H1 (cell line): ENCODE measurements around the gene EIF4EBP3. TPM values are rescaled to one million over a fixed set of nuclear protein-coding genes. Genes with fewer than 3 reads are reported as not detected.

Experiments used
- CTCF ChIA-PET: fragments of 300-600 bp; sonication (Branson Sonifier 250); formaldehyde crosslinking; loops from one replicate; lab custom pipeline; 2021; ENCODE audit not compliant: partially characterized antibody; lab: Charles Lee
- POLR2A ChIA-PET: fragments of 300-600 bp; sonication (Branson Sonifier 250); formaldehyde crosslinking; loops from one replicate; lab custom pipeline; 2021; ENCODE audit warnings: inconsistent platforms; ENCODE audit not compliant: partially characterized antibody; lab: Charles Lee
- DNase-seq, 2 experiments: peaks; one replicate each; pipeline versions ENCODE4 v3.0.0 to v3.0.0-alpha.2; 2010 to 2022; ENCODE audit warnings: low spot score in 2 of 2, low read depth in 1 of 2, mixed read lengths in 1 of 2
- FAIRE-seq: peaks from 2 replicates; lab custom pipeline; 2011; peaks lifted over from hg19 to GRCh38; lab: Jason Lieb, UNC
- H2AFZ ChIP-seq: 2 replicates; pipeline ENCODE4 v1.8.1; 2012; ENCODE audit warnings: low read length, inconsistent platforms
- H2AK5ac ChIP-seq: 2 replicates; pipeline ENCODE4 v1.6.1; 2013; ENCODE audit warnings: low read depth, low read length
- H2BK120ac ChIP-seq: replicated peaks from 2 replicates; pipeline ENCODE3; 2013; ENCODE audit warnings: low read depth, low read length, inconsistent platforms
- H2BK12ac ChIP-seq: 2 replicates; pipeline ENCODE4 v1.6.1; 2013; ENCODE audit warnings: low read depth, low read length
- H2BK15ac ChIP-seq: 2 replicates; pipeline ENCODE4 v1.6.1; 2013; ENCODE audit warnings: low read length
- H2BK20ac ChIP-seq: 2 replicates; pipeline ENCODE4 v1.6.1; 2013; ENCODE audit warnings: low read length
- H2BK5ac ChIP-seq: 2 replicates; pipeline ENCODE4 v1.6.1; 2013; ENCODE audit warnings: low read depth, low read length
- H3K14ac ChIP-seq: 2 replicates; pipeline ENCODE4 v1.6.1; 2013; ENCODE audit warnings: inconsistent platforms; ENCODE audit not compliant: insufficient read length
- H3K18ac ChIP-seq: 2 replicates; pipeline ENCODE4 v1.6.1; 2013; ENCODE audit warnings: low read length; ENCODE audit errors: extremely low read depth
- H3K23ac ChIP-seq: 2 replicates; pipeline ENCODE4 v1.6.1; 2013; ENCODE audit warnings: inconsistent platforms; ENCODE audit not compliant: insufficient read length
- H3K23me2 ChIP-seq: 2 replicates; pipeline ENCODE4 v1.6.1; 2013; ENCODE audit warnings: low read depth, low read length
- H3K27ac ChIP-seq: 2 replicates; pipeline ENCODE4 v1.6.1; 2011; ENCODE audit warnings: low read depth, low read length, inconsistent platforms
- H3K27me3 ChIP-seq, 4 experiments: replicated peaks in 1 of 4; 1 replicate in 1 of 4; 2 replicates in 3 of 4; pipeline versions ENCODE4 v1.6.1 to v1.8.1; 2011 to 2013; ENCODE audit warnings: low read length in 3 of 4, mild to moderate bottlenecking in 3 of 4, inconsistent platforms in 2 of 4, mixed read lengths in 2 of 4, moderate library complexity in 1 of 4; ENCODE audit not compliant: control insufficient read depth in 3 of 4, insufficient read depth in 3 of 4; ENCODE audit errors: extremely low read depth in 1 of 4
- H3K36me3 ChIP-seq, 4 experiments: 2 replicates each; pipeline versions ENCODE4 v1.6.1 to v1.8.1; 2011 to 2013; ENCODE audit warnings: mild to moderate bottlenecking in 4 of 4, low read length in 3 of 4, moderate library complexity in 2 of 4, control low read depth in 1 of 4, inconsistent platforms in 1 of 4; ENCODE audit not compliant: insufficient read depth in 4 of 4, control insufficient read depth in 2 of 4
- H3K4ac ChIP-seq: replicated peaks from 2 replicates; pipeline ENCODE3; 2013; ENCODE audit warnings: low read length, low read depth, mixed read lengths, inconsistent platforms; ENCODE audit not compliant: insufficient read length
- H3K4me1 ChIP-seq, 4 experiments: replicated peaks in 1 of 4; 1 replicate in 1 of 4; 2 replicates in 3 of 4; pipeline versions ENCODE4 v1.6.1 to v1.8.1; 2011 to 2013; ENCODE audit warnings: low read length in 3 of 4, inconsistent platforms in 2 of 4, mixed read lengths in 1 of 4; ENCODE audit not compliant: insufficient read depth in 4 of 4, control insufficient read depth in 3 of 4
- H3K4me2 ChIP-seq, 2 experiments: 2 replicates each; pipeline versions ENCODE4 v1.6.1 to v1.8.1; 2011 to 2013; ENCODE audit warnings: low read depth in 2 of 2, low read length in 2 of 2, control low read depth in 1 of 2, inconsistent platforms in 1 of 2, mild to moderate bottlenecking in 1 of 2; ENCODE audit not compliant: insufficient read depth in 1 of 2
- H3K4me3 ChIP-seq, 4 experiments: fragments of 200-600, 300-600 bp in 1 of 4; sonication (generic), shearing (Covaris generic), sonication (Bioruptor Twin) in 1 of 4; 2 replicates each; pipeline versions ENCODE4 v1.5.1 to v1.8.1; 2011 to 2016; ENCODE audit warnings: low read length in 4 of 4, low read depth in 3 of 4, control low read depth in 2 of 4, inconsistent platforms in 2 of 4, mild to moderate bottlenecking in 2 of 4, mixed read lengths in 1 of 4, moderate library complexity in 1 of 4; ENCODE audit not compliant: insufficient read depth in 2 of 4; ENCODE audit errors: extremely low read depth in 1 of 4
- H3K56ac ChIP-seq: replicated peaks from 2 replicates; pipeline ENCODE3; 2013; ENCODE audit warnings: low read depth, mild to moderate bottlenecking, mixed read lengths, low read length, inconsistent platforms; ENCODE audit not compliant: insufficient read length
- H3K79me1 ChIP-seq: 2 replicates; pipeline ENCODE4 v1.6.1; 2013; ENCODE audit warnings: low read depth, low read length, control low read depth
- H3K79me2 ChIP-seq, 2 experiments: 2 replicates each; pipeline versions ENCODE4 v1.6.1 to v1.8.1; 2012 to 2013; ENCODE audit warnings: low read length in 2 of 2, mild to moderate bottlenecking in 2 of 2, inconsistent platforms in 1 of 2; ENCODE audit not compliant: insufficient read depth in 2 of 2, control insufficient read depth in 1 of 2
- H3K9ac ChIP-seq, 4 experiments: replicated peaks in 1 of 4; 1 replicate in 1 of 4; 2 replicates in 3 of 4; pipeline versions ENCODE4 v1.6.1 to v1.8.1; 2011 to 2013; ENCODE audit warnings: low read depth in 3 of 4, low read length in 3 of 4, control low read depth in 2 of 4, mild to moderate bottlenecking in 2 of 4, moderate library complexity in 2 of 4, inconsistent platforms in 1 of 4; ENCODE audit errors: extremely low read depth in 1 of 4
- H3K9me3 ChIP-seq, 2 experiments: 2 replicates each; pipeline versions ENCODE4 v1.6.1 to v1.8.1; 2012 to 2013; ENCODE audit warnings: mild to moderate bottlenecking in 2 of 2, moderate library complexity in 2 of 2, control low read depth in 1 of 2, inconsistent platforms in 1 of 2, low read depth in 1 of 2, low read length in 1 of 2, mixed read lengths in 1 of 2; ENCODE audit not compliant: insufficient read depth in 2 of 2
- H4K20me1 ChIP-seq, 2 experiments: replicated peaks in 1 of 2; 2 replicates each; pipeline versions ENCODE3 to v1.8.1; 2011 to 2013; ENCODE audit warnings: inconsistent platforms in 2 of 2, low read length in 2 of 2, mild to moderate bottlenecking in 1 of 2; ENCODE audit not compliant: insufficient read depth in 2 of 2, control insufficient read depth in 1 of 2
- H4K5ac ChIP-seq: 2 replicates; pipeline ENCODE4 v1.6.1; 2013; ENCODE audit warnings: low read length, low read depth, mixed read lengths, inconsistent platforms; ENCODE audit not compliant: insufficient read length
- H4K8ac ChIP-seq: 2 replicates; pipeline ENCODE4 v1.8.0; 2013; ENCODE audit warnings: mild to moderate bottlenecking, moderate library complexity, low read length, inconsistent platforms; ENCODE audit not compliant: insufficient read depth; ENCODE audit errors: extremely low read depth
- H4K91ac ChIP-seq: replicated peaks from 2 replicates; pipeline ENCODE3; 2013; ENCODE audit warnings: low read length, mixed read lengths, inconsistent platforms; ENCODE audit not compliant: insufficient read length
- ASH2L ChIP-seq: fragments of 200-600, 300-600 bp; sonication (generic); IDR thresholded peaks from one replicate; pipeline ENCODE4 v1.7.1; 2017; ENCODE audit warnings: low read length
- WGBS, 2 experiments: shearing (Covaris generic) in 1 of 2; methylation state at CpG; one replicate each; pipeline versions ENCODE4 v1.1.6 to v1.1.7; 2013 to 2015; ENCODE audit warnings: low lambda C conversion rate in 2 of 2, mixed read lengths in 2 of 2, inconsistent platforms in 1 of 2, low coverage in 1 of 2, missing lambda C conversion rate in 1 of 2; ENCODE audit not compliant: insufficient replicate concordance in 2 of 2, insufficient coverage in 1 of 2, insufficient read length in 1 of 2; ENCODE audit errors: extremely low coverage in 1 of 2, missing lambda C conversion rate in 1 of 2; 5-methylcytosine and 5-hydroxymethylcytosine counted together
- polyA plus RNA-seq, 7 experiments: library from polyadenylated mRNA; depleted of rRNA in 3 of 7; stranded (reverse) in 5 of 7; unstranded in 2 of 7; fragments of >200 nt in 5 of 7; fragments of 200-250 nt in 2 of 7; gene quantifications; 1 replicate in 5 of 7; 2 replicates in 1 of 7; 4 replicates in 1 of 7; pipeline versions ENCODE4 v1.2.1 to v1.2.3, GENCODE V29; 2011 to 2013; ENCODE audit warnings: missing spikeins in 2 of 7, mixed read lengths in 2 of 7
- total RNA-seq: library from RNA; stranded (reverse); fragmentation: NEBNext Ultra II Directional; extraction: Animal tissue kit (Norgen Biotek cat#: 25700); gene quantifications from 2 replicates; pipeline ENCODE4 v1.2.1, GENCODE V29; 2021

Gene EIF4EBP3
- total and polyA plus RNA-seq, 2 of the 8 experiments (the other 6 are each of a cell fraction or from before 2014, with no cell fraction given): 11.1 to 11.7 TPM

DNA sequence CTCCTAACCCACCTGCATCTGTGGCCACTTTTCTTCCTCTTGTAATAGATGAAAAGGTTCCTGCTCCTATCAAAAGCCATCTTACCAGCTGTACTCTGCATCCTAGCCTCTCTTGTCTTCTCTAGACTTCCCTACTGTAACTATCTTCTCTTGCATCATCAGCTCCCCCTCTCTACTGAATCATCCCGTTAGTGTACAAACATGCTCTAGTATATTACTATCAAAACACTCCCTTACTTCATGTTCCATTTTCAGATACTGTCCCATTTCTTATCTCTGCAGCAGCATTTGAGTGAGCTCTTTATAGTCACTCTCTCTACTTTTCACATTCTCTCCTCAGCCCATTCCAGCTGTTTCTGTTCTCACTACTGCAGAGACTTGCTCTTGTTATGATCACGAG lies 7.0 kb downstream of the EIF4EBP3 start:
- peaks cover 5% of the 10 kb centered on the region for H3K79me1 ChIP-seq
- no peak overlapping the region for H3K56ac ChIP-seq
- no peak overlapping the region for H2AFZ ChIP-seq
- no peaks in the 10 kb centered on the region for H3K9me3 ChIP-seq
- H2BK5ac ChIP-seq: no peak overlapping the region
- no peak overlapping the region for H4K5ac ChIP-seq
- no peak overlapping the region for H4K91ac ChIP-seq
- H3K4me2 ChIP-seq: no peak overlapping the region; a peak in 1 of 4 replicates
- H2BK12ac ChIP-seq: no peak overlapping the region
- no peak overlapping the region for H3K14ac ChIP-seq
- H3K9ac ChIP-seq: no peak overlapping the region
- H2AK5ac ChIP-seq: no peak overlapping the region
- peaks cover 7% of the 10 kb centered on the region; the same call in 1 of the 2 replicates for H3K23me2 ChIP-seq
- H3K4me1 ChIP-seq: peaks cover 0 to 6% (median 5%) of the 10 kb centered on the region in 4 experiments; a peak in 4 of 7 replicates
- H3K4me3 ChIP-seq: no peak overlapping the region
- H4K8ac ChIP-seq: no peak overlapping the region
- H2BK120ac ChIP-seq: no peak overlapping the region
- ChIA-PET POLR2A (interaction anchor here (1.0 to 10.8 kb wide), 3 partner anchors 8 to 74 kb away, joined by 4 to 191 read pairs (median 94); partner anchors contain the start of gene EIF4EBP3), CTCF (interaction anchor here (1.0 kb wide), 1 partner anchor 191 kb away, joined by 3 read pairs; no protein-coding TSS in a partner anchor)
- TF ChIP-seq ASH2L: no peak
- WGBS, 2 experiments: 87% methylated on average over 2 of the region's 2 CpGs; no CpG with 5 or more reads in 1 of the 2 experiments
- H2BK15ac ChIP-seq: no peak overlapping the region
- no peak overlapping the region for H3K23ac ChIP-seq
- H3K18ac ChIP-seq: no peak overlapping the region
- no peak for FAIRE-seq
- no peak overlapping the region for H2BK20ac ChIP-seq
- no peak overlapping the region for H3K27ac ChIP-seq
- H3K36me3 ChIP-seq: peaks cover 8 to 27% (median 21%) of the 10 kb centered on the region in 4 experiments
- H3K27me3 ChIP-seq: no peaks in the 10 kb centered on the region
- H3K4ac ChIP-seq: no peak overlapping the region
- peaks cover 9 to 39% of the 10 kb centered on the region in 2 experiments; a peak in 3 of 4 replicates for H3K79me2 ChIP-seq
- DNase-seq: no peak
- H4K20me1 ChIP-seq: peaks cover 0 to 8% of the 10 kb centered on the region in 2 experiments
